HG03565 (cell line): ENCODE measurements around the gene LPIN3.

Source experiments
- ATAC-seq: cut with Tn5 transposase; IDR thresholded peaks from one replicate; pipeline ENCODE4 v1.9.1; 2021; ENCODE audit warnings: mild to moderate bottlenecking, moderate library complexity; ENCODE audit not compliant: unreplicated experiment

The LPIN3 gene

DNA sequence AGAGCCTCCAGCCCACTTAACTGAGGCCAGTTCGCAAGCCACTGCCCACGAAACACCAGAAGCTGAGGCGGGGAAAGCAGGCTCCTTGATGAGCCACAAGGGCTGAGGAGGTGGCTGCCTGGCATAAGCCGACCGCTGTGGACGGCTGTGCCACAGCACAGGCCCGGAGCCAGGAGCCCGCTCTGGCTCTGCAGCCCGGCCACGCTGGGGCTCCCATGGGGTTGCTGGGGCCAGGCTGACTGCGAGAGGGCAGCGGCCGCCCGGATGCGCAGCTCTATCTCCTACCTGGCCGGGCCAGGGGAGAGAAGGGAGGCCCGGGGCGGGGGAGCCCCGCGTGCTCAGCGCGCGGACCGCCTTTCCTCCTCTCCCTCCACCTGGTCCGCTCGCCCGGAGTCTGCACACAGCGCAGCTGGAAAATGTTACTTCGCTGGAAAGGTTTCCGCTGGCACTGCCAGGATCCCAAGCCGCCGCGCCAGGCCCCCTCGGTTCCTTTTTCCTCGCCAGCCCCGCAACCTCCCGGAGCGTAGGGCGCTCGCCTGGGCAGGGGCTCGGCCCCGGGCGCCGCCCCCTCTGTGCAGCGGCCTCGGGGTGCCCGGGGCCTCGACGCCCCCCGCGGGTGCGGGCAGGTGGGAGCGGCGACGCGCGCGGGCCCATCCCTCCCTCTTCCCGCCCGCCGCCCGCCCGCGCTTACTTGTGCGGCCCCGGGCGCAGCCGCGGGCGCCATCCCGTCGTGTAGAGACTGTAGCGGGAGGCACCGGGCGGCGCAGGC lies 25.3 kb downstream of the LPIN3 start:
- ATAC-seq: no peak

DNA sequence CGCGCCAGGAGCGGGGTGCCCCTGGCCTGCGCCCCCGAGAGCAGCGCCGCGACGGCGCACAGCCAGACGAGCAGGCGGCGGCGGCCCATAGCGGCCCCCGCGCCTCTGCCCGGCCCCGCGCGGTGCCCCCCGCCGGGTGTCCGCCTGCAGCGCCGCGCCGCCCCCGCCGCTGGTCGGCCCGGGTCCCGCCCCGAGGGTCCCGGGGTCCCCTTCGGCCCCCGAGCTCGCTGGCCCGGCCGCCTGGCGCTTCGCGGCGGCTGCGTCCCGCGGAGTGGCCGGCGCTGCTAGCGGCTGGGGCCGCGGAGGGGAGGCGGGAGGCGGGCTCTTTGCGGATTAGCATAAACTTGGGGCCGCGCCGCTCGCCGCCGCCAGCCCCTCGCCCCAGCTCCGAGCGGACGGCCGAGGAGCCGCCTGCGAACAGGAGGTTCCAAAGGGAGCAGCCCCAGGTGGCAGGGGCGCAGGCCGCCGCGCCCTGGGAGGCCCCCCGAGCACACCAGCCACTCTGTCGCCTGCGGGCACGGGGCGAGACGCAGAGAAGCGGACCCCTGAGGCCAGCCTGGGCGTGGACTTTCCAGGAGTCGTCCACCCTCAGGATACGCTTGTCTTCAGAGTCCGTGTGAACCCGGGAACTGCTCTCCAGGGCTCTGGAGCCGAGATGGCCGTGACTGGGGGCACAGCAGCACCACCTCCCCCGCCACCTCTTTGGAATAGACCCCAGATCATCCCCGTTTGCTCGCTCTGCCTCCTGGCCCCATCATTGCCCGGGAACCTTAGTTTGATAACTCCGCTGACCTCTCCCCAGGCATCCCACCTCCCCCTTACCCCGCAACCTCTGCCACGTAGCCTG lies 26.1 kb downstream of the LPIN3 start, which contains the start of gene EMILIN3:
Gene EMILIN3 (minus strand): TSS at position 273 of the 847 bp plus-strand sequence. CDS start 184 bp downstream, at position 89.
- no peak for ATAC-seq

DNA sequence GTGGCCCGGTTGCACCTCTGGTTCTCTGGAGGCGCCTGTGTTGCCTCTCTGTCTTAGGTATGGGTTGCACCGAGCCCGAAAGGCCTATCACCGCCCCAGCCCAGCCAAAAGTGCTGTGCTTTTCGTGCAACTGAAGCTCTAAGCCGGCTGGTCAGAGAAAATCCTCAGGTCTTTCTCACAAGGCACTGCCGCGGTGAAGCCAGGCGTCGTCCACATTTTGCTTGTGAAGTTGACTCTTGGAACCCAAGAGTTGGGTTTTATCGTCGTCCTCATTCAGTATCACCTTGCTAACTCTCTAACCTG lies 26.7 kb downstream of the LPIN3 start:
- ATAC-seq: no peak

DNA sequence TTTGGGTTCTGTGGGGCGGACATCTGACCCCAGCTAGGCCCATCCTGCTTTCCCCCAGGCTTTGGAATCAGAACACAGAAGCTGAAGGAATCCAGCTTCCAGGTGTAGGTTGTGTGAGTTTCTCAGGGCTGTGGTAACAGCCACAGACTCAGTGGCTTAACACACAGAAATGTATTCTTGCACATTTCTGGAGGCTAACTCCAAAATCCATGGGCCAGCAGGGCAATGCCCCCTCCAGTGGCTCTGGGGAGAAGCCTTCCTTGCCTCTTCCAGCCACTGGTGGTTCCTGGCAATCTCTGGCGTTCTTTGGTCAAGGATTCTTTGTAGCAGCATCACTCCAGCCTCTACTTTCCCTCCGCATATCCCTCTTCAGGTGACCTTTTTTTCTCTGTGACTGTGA lies 27.3 kb downstream of the LPIN3 start:
- ATAC-seq: no peak

DNA sequence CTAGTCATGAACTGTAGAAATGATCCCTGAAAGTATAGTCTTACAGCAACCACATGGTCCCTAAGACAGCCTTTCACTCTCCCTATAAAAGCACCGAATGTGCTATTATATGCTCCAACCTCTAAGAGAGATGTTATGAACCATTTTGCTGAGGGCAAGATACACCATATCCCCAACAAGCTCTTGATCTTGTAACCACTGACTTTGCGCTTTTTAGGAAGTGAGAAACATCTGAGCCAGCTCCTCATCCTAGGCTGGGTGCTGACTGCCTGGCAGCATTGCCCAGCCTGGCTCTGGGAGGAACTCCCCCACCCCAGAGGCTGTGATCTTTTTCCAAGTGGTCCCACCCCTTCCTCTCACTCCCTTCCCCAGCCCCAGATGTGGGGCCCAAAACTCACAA lies 29.1 kb downstream of the LPIN3 start:
- ATAC-seq: no peak

DNA sequence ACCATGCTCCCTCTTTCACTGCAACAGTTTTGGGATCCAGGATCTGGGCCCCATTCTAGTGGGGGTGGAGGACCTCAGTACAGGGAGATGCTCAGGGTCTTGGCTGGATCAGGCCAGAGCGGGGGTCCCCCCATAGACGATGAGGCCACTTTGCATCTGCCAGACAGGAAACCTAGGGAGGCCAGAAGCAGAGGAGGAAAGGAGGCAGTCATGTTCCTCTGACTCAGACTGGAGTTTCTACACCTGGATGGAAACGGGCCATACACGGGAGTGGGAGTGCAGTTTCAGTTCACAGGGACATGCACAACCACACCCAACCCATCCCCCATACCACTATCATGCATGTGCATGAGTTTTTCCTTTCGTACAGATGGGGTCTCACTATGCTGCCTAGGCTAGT lies 29.6 kb downstream of the LPIN3 start:
- no peak for ATAC-seq

DNA sequence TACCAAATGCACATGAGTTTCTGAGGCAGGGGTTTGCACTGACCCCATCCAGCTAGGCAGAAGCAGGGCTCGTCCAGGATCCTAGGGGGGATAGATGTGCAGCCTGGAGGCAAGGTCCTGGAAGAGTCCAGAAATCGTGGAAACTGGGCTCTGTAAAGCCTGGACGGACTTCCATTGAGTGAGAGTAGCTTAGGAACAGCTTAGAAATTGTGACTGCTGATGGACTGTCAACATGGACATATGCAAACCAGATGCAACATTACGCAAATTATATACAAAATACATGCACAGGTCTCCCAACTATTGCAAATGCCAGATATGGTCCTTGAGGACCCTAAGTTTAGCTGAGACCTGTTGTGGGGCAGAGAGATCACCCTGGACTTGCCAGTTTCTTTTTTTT lies 30.8 kb downstream of the LPIN3 start:
- ATAC-seq: no peak

DNA sequence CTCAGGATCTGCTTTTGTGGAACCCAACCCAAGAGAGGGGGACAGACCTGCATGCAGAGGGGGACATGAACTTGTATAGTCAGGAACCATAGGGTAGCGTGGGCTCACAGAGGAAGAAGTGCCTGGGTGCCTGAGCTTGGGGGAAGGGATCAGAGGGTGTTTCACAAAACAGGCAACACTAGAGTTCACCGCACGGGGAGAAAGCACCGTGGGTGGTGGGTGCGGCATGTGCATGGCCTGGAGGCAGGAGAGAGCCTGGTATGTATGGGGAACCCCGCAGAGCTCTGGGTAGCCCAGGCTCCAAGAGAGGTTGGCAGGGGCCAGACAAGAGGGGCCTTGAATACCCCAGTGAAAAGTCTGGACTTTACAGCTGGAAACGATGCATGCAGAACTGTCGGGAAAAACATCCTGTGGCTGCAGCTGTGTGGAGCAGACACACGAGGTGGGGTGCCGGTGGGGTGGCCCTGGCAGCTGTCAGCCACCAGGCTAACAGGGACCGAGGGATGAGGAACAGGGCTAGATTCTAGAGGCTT lies 32.7 kb downstream of the LPIN3 start:
- no peak for ATAC-seq

DNA sequence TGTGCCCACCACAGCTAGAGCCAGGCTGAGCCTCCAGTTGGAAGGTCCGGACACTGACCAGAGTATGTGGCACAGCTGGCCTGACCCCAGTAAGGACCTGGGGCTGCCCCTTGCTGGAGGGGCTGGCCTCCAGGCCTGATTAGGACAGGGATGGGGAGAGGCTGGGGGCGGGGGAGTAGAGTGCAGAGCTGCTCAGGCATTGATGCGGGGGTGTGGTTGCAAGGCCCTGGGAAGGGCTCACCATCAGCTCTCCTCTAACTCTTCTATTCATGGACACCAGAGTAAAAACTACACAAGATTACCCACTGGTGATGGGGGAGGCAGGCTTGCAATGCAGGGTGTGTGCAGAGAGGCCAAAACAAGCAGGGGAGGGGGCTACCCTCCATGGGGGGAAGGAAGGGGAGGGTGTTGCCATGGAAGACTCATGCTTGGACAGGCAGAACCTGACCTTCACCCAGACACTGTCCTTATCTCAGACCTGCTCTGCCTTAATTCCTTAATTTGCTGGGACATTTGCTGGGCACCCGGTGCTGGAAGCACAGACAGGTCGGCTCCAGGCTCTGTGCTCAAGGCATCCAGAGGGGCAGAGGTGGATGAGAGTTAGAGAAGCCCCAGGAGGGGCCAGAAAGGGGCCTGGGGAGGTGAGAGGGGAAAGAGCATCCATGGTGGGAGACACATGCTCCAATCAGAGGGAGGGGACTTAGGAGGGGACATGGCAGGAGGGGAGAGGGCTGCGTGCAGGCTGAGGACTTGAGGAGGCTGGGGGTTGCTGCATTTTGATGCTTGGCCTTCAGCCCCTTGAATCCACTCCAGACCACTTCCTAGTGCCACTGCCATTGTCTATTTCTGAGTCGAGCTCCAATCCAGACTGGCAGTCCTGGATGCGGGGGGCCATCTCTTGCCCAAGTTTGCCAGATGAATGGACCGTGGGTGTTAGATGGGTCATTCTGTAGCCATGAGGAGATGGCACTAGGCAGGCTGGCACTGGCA lies 33.6 kb downstream of the LPIN3 start:
- no peak for ATAC-seq

DNA sequence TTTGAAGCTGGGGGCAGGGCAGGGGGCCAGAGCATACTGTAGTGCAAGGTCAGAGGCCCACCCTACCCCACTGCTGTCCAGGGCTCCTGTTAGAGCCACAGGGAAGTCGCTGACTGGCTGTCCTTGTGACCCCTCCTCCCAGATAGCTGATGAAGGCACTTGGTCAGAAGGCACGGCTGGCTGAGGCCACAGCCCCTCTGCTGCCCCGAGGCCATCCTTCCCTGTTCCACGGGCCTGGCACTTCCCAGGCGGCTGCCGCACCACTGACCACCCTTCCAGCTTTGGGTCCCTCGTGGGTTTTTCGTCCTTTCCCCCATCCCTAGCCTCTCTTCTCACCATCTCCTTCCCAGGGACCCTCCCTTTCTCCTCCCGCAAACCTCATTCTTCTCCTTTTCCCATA lies 35.2 kb downstream of the LPIN3 start:
- ATAC-seq: no peak

DNA sequence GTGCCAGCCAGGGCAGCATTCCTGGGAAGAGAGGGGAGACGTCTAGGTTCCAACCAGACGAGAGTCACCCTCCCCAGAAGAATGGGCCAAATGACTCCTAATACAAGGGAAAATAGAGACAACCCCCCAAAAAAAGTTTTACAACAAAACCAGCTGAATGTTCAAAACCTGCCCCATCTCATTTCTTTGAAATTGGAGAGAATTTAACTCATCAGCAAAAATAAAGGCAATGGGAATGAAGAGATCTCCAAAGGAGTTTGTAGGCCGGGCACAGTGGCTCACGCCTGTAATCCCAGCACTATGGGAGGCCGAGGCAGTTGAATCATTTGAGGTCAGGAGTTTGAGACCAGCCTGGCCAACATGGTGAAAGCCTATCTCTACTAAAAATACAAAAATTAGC lies 35.7 kb downstream of the LPIN3 start:
- no peak for ATAC-seq

DNA sequence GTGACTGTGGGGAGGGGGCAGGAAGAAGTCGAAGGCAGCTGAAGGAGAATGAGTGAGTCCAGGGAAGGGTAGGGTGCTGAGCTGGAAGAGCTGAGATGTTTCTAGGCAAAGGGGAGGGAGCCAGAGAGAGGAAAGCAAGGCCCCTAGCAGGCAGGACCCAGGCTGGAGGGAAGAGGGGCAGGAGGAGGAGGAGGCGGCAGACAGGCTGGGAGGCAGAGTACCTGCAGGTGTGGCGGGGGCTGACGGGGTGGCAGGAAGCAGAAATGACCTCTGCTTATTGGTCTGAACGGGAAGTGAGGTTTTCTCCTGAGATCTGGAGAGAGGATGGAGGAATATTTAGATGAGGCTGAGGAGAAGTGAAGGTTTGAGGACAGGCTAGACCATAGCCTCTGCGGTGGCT lies 36.7 kb downstream of the LPIN3 start:
- no peak for ATAC-seq

DNA sequence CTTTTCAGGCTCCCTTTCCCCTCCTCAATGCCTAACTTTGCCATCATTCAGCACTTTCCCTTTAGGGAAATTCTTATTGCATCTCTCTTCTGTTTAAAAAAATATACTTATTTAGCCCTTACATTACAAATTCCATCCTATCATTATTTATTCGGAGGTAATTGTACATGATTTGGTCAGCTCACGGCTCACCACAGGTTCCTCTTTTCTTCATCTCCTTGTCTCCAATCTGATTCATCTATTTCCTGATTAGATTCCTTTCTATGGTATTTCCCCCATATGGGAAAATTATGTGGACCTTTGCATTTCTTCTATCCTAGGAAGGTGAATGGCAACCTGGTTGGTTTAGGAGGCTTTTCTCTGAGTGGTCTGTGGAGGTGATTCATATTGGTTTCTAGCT lies 38.9 kb downstream of the LPIN3 start:
- ATAC-seq: no peak

DNA sequence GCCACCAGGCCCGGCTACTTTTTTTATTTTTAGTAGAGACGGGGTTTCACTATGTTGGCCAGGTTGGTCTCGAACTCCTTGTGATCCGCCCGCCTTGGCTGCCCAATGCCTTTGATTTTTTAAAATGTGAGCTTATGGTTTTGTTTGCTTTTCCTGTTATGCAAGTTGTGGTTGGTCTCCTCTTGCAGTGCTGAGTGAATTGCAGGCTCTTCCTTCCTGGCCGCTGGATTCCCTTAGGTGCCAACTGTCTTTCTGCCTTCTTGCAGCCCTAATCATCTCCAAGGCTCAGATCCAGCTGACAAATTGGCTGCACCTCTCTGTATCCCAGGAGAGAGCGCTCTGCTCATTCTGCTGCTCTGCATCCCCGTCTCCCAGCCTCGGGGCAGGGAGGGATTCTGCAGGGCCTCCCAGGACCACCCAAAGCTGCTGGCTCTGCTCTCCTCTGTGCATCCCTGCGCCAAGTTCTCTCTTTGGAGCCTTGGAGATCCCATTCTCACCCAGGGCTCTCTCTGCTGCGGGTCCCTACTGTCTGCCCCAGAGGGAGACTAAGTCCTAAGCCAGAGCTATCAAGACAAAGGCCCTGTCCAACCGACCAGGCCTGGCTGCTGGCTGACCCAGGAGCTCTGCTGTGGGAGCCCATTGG lies 40.1 kb downstream of the LPIN3 start:
- no peak for ATAC-seq

DNA sequence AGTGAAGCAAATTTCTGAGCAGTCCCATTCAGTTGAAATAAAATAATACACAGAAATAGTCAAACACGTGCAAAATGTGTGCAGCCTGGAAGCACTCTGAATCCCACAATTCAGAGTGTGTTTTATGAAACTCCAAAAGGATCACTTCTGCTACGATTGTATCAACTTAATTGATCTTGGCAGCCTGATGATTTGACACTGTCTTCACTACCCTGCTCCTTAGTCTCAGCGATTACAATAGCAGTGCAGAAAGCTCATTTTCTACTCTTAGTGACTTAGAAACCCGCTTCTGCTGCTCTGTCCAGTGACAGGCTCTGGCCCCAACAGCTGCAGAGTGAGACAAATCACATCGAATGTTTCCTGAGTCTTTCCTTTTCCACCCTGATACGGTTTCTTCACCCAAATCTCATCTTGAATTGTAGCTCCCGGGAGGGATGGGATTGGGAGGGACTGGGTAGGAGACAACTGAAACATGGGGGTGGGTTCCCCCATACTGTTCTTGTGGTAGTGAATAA lies 42.2 kb downstream of the LPIN3 start:
- no peak for ATAC-seq

DNA sequence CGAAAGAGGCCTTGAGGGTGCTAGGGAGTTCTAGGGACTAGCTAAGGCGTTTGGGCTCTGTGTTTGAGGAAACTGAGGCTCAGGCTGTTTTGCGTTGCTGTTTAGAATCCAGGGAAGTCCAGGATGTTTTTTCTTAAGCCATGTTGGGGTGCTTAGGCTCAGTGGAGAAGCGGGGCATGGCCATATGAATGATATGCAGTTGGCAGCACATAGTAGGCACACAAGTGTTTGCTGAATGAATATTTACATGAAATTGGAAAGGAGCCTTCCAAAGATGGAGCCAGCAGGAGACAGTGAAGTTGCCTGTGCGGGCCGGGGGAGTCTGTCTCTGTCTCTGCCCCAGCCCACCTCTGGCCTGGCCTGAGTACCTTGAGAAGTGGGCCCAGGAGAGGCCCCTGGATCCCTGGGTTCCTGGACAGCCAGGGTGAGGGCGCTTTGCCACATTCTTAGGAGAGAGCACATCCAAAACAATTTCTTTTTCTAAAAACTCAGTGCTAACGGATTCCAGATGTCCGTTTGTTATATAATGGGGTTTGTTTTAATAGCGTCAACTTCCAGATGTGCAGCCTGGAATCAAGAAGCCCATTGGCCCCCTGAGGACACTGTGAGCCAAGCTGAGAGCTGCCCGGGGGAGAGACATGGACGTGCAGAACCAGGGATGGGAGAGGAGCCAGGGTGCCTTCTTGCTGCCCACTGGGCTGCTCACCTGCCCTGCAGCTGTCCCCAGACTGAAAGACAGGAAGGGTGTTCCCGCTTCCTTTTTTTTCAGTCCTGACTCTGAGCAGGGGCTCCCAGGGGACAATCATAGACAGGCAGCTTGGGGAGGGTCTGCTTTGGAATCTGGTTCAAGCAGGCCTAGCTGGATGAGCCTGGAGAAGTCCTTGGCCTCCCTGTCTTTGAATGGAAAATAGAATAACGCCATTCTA lies 46.1 kb downstream of the LPIN3 start:
- ATAC-seq: no peak

DNA sequence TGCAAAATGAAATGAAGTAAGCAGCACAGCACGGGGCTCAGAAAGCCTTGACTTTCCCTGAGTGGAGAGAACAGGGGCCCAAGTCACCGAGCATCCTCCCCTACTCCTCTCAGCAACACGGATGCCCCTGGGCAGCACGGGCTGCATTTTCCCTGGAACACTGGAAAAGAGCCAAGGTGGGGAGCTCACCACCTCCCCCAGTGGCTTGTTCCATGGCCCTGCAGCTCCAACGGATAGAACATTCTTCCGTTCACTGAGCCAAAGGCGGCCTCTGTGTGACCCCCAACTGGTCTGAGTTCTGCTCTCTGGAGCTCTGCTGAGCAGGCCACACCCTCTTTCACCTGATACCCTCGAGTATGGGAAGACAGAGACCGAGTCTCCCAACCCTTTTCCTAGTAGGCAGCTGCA lies 46.8 kb downstream of the LPIN3 start:
- no peak for ATAC-seq

DNA sequence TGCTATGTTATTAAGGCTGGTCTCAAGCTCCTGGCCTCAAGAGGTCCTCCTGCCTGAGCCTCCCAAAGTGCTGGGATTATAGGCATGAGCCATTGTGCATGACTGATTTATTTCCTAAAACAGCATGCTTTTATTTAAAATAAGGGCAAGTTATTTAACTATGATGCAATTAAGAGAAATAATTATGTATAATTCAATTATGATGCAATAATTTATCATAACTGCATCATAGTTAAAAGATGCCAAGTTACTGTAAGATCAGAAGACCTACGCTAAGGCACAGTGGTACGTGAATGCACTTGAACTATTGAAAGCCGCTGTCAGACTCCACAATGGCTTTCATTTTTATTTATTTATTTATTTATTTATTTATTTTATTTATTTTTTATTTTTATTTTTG lies 50.3 kb downstream of the LPIN3 start:
- no peak for ATAC-seq

DNA sequence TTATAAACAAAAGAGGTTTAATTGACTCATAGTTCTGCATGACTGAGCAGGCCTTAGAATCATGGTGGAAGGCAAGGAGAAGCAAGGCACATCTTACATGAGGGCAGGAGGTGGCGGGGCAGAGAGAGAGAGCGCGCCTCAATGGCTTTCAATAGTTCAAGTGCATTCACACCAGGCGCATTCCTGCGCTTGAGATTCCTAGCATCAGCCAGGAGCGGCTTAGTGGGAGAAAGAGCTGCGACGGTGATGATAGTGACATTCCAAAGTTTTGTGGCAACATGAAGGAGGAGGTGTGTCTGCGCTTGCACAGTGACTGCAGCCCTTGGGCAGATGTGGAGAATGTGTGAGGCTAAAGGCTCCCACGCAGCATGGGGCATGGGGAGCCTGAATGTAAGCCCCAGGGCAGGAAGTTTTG lies 51.0 kb downstream of the LPIN3 start:
- ATAC-seq: no peak
